Progenitor cell of endocrine pancreas (in vitro differentiated cells): ENCODE measurements around the gene PNCK. TPM values are rescaled to one million over a fixed set of nuclear protein-coding genes. Genes with fewer than 3 reads are reported as not detected.

Experiments
- DNase-seq: peaks from one replicate; pipeline ENCODE4 v3.0.0; 2021; ENCODE audit warnings: low spot score; ENCODE audit not compliant: unreplicated experiment
- H3K27ac Mint-ChIP-seq: 2 replicates; pipeline ENCODE4 v1.8.0; 2021; ENCODE audit warnings: mild to moderate bottlenecking, moderate library complexity, mixed read lengths
- H3K27me3 Mint-ChIP-seq: 2 replicates; pipeline ENCODE4 v1.8.0; 2021; ENCODE audit warnings: mixed read lengths
- H3K36me3 Mint-ChIP-seq: 2 replicates; pipeline ENCODE4 v1.8.0; 2022; ENCODE audit warnings: mixed read lengths; ENCODE audit not compliant: insufficient read depth
- H3K4me1 Mint-ChIP-seq: 2 replicates; pipeline ENCODE4 v1.8.0; 2021; ENCODE audit warnings: low read depth, mixed read lengths
- H3K4me3 Mint-ChIP-seq: 2 replicates; pipeline ENCODE4 v1.8.0; 2021; ENCODE audit warnings: low read depth, mild to moderate bottlenecking, moderate library complexity, mixed read lengths
- H3K9me3 Mint-ChIP-seq: 2 replicates; pipeline ENCODE4 v1.8.0; 2021; ENCODE audit warnings: low read depth, mixed read lengths
- CTCF ChIP-seq: fragments of 200-600 bp; sonication (generic); IDR thresholded peaks from one replicate; pipeline ENCODE4 v1.5.0; 2021; ENCODE audit warnings: antibody characterized with exemption, mild to moderate bottlenecking; ENCODE audit not compliant: unreplicated experiment
- total RNA-seq: library from RNA; stranded (reverse); gene quantifications from 2 replicates; pipeline ENCODE4 v1.2.1, GENCODE V29; 2021

PNCK gene
- total RNA-seq, 1 donor from 2014 or later: 6.1 TPM

GRCh38 chrX:153623310-153624029 lies 50.1 kb downstream of the PNCK start:
- Mint-ChIP-seq H3K36me3 (no peaks in the 10 kb centered on the region), H3K27me3 (peaks cover under 1% of the 10 kb centered on the region), H3K27ac (peak overlapping the region; percentile 82), H3K4me3 (no peak overlapping the region), H3K4me1 (peaks cover 14% of the 10 kb centered on the region), H3K9me3 (peaks cover 2% of the 10 kb centered on the region)
- no peak for DNase-seq
- no peak for TF ChIP-seq CTCF

GRCh38 chrX:153622661-153623309 lies 50.8 kb downstream of the PNCK start:
- H3K4me1 Mint-ChIP-seq: peaks cover 14% of the 10 kb centered on the region
- peaks cover 2% of the 10 kb centered on the region for H3K9me3 Mint-ChIP-seq
- H3K27me3 Mint-ChIP-seq: peaks cover 6% of the 10 kb centered on the region
- no peak for TF ChIP-seq CTCF
- H3K36me3 Mint-ChIP-seq: no peaks in the 10 kb centered on the region
- H3K4me3 Mint-ChIP-seq: peak overlapping the region; percentile 16
- peak overlapping the region; percentile 82 for H3K27ac Mint-ChIP-seq
- DNase-seq: no peak

- Mint-ChIP-seq H3K36me3 (no peaks in the 10 kb centered on the region), H3K27me3 (peaks cover 11% of the 10 kb centered on the region), H3K4me1 (peaks cover 14% of the 10 kb centered on the region), H3K4me3 (no peak overlapping the region), H3K27ac (no peak overlapping the region), H3K9me3 (peaks cover 2% of the 10 kb centered on the region)
- DNase-seq: no peak
- TF ChIP-seq CTCF: no peak
Observed at GRCh38 chrX:153621949-153622598, 51.5 kb downstream of the PNCK start.

GRCh38 chrX:153620576-153620975 lies 53.0 kb downstream of the PNCK start:
- Mint-ChIP-seq H3K36me3 (no peaks in the 10 kb centered on the region), H3K4me3 (no peak overlapping the region), H3K27ac (no peak overlapping the region), H3K9me3 (peaks cover 8% of the 10 kb centered on the region), H3K27me3 (peaks cover 16% of the 10 kb centered on the region), H3K4me1 (peaks cover 14% of the 10 kb centered on the region)
- DNase-seq: no peak
- no peak for TF ChIP-seq CTCF

Other genes with a start within 250 kb of the PNCK start
- gene TREX2, start 227.8 kb downstream of the PNCK start, total RNA-seq: 0.24 and 0.41 TPM in 2 replicates
- 22.3 and 22.9 TPM in 2 replicates for gene HAUS7, start 203.2 kb downstream of the PNCK start, total RNA-seq
- gene BGN, start 178.8 kb downstream of the PNCK start, total RNA-seq: 0.98 and 1.1 TPM in 2 replicates
- gene ATP2B3, start 156.2 kb downstream of the PNCK start, total RNA-seq: 0.11 and 0.60 TPM in 2 replicates
- gene CCNQ, start 74.7 kb downstream of the PNCK start, total RNA-seq: 19.1 and 19.2 TPM in 2 replicates
- gene DUSP9, start 26.6 kb downstream of the PNCK start, total RNA-seq: 35.7 and 36.5 TPM in 2 replicates
- gene SLC6A8, start 14.1 kb upstream of the PNCK start, total RNA-seq: 52.2 and 55.7 TPM in 2 replicates
- gene BCAP31, start 50.6 kb upstream of the PNCK start, total RNA-seq: 142 and 149 TPM in 2 replicates
- 15.2 and 15.3 TPM in 2 replicates for gene ABCD1, start 51.0 kb upstream of the PNCK start, total RNA-seq
- 0.98 and 1.1 TPM in 2 replicates for gene PLXNB3, start 90.4 kb upstream of the PNCK start, total RNA-seq
- gene SRPK3, start 107.2 kb upstream of the PNCK start, total RNA-seq: not detected in 2 replicates
- 41.5 and 49.5 TPM in 2 replicates for gene IDH3G, start 120.6 kb upstream of the PNCK start, total RNA-seq
- gene SSR4, start 120.9 kb upstream of the PNCK start, total RNA-seq: 243 and 248 TPM in 2 replicates
- gene PDZD4, start 156.7 kb upstream of the PNCK start, total RNA-seq: 4.5 and 4.8 TPM in 2 replicates
- 1.4 and 2.4 TPM in 2 replicates for gene L1CAM, start 212.4 kb upstream of the PNCK start, total RNA-seq
- not detected in 2 replicates for gene AVPR2, start 230.9 kb upstream of the PNCK start, total RNA-seq